Fibroblast of mammary gland (primary cell): ENCODE results near the gene PGBD5.
A peak's percentile ranks its signal among the peaks of the same experiment; 100 is the strongest.

Experiments
- DNase-seq: peaks from one replicate; pipeline ENCODE4 v3.0.0-alpha.2; 2010; ENCODE audit warnings: low read depth
- H3K4me3 ChIP-seq: 2 replicates; pipeline ENCODE4 v1.5.1; 2011; ENCODE audit warnings: low read depth, mild to moderate bottlenecking, low read length, moderate library complexity; ENCODE audit not compliant: control insufficient read depth
- CTCF ChIP-seq: conservative IDR thresholded peaks from 2 replicates; pipeline ENCODE4 v1.5.1; 2011; ENCODE audit warnings: low read depth, low read length, inconsistent platforms; ENCODE audit not compliant: control insufficient read depth, insufficient read depth

The PGBD5 gene

GRCh38 chr1:230292689-230293389 is 133.3 kb downstream of the PGBD5 start:
- no peak overlapping the region for H3K4me3 ChIP-seq
- TF ChIP-seq CTCF: no peak
- DNase-seq: no peak

- DNase-seq: no peak
- no peak for TF ChIP-seq CTCF
These were observed 134.2 kb downstream of the PGBD5 start for GRCh38 chr1:230291731-230292620.

GRCh38 chr1:230289350-230289644 is 136.8 kb downstream of the PGBD5 start:
- DNase-seq: no peak
- H3K4me3 ChIP-seq: no peak overlapping the region
- no peak for TF ChIP-seq CTCF

More at GRCh38 chr1:230291731-230292620, 134.2 kb downstream of the PGBD5 start:
- no peak overlapping the region for H3K4me3 ChIP-seq

GRCh38 chr1:230288641-230289349 is 137.3 kb downstream of the PGBD5 start:
- no peak for TF ChIP-seq CTCF
- H3K4me3 ChIP-seq: no peak overlapping the region
- DNase-seq: peak; percentile 57

- H3K4me3 ChIP-seq: no peak overlapping the region
- no peak for TF ChIP-seq CTCF
- DNase-seq: no peak
These were observed 138.3 kb downstream of the PGBD5 start for GRCh38 chr1:230287674-230288315.

GRCh38 chr1:230286890-230287269 is 139.3 kb downstream of the PGBD5 start:
- H3K4me3 ChIP-seq: no peak overlapping the region
- no peak for DNase-seq
- TF ChIP-seq CTCF: no peak
